ENCODE data around the gene ZRANB1. TPM values are rescaled to one million over a fixed set of nuclear protein-coding genes. Genes with fewer than 3 reads are reported as not detected.
A peak's percentile ranks its signal among the peaks of the same experiment; 100 is the strongest.

ZRANB1 gene
- total and polyA plus RNA-seq, 2 experiments from 2014 or later: 6.6 to 21.9 TPM

GRCh38 chr10:125023862-125024496 is 82.1 kb downstream of the ZRANB1 start:
- Histone ChIP-seq H3F3A (ENCODE audit: insufficient read depth) (peaks cover 14% of the 10 kb centered on the region), H3K4me1 (ENCODE audit: insufficient read depth) (peaks cover 15% of the 10 kb centered on the region), H3K36me3 (ENCODE audit: low read depth) (no peaks in the 10 kb centered on the region), H3K4me3 (no peak overlapping the region), H3K9ac (no peak overlapping the region), H2AFZ (no peak overlapping the region), H3K9me3 (ENCODE audit: low read depth) (no peaks in the 10 kb centered on the region), H3K79me2 (ENCODE audit: insufficient read depth) (peaks cover 89% of the 10 kb centered on the region), H3K4me2 (ENCODE audit: unreplicated experiment) (no peak overlapping the region), H4K20me1 (ENCODE audit: insufficient read depth) (peaks cover 17% of the 10 kb centered on the region; the same call in 1 of the 2 replicates), H3K27me3 (replicated peaks; ENCODE audit: insufficient read depth) (no peaks in the 10 kb centered on the region), H3K27ac (no peak overlapping the region), H3K9me2 (ENCODE audit: insufficient read depth) (no peaks in the 10 kb centered on the region)
- DNase-seq: peak; percentile 43
- in situ Hi-C loops (cut with MboI): no loop called here
- TF ChIP-seq EZH2phosphoT487 (IDR thresholded peaks at IDR 0.05; ENCODE audit: insufficient read depth, low read depth) (no peak), EZH2 (IDR thresholded peaks at IDR 0.05; ENCODE audit: insufficient read depth, poor library complexity, severe bottlenecking) (no peak)
- 46 to 53% methylated on average over 26 of the region's 26 CpGs for WGBS, 2 experiments (ENCODE audit: low coverage in 1 of 2, low lambda C conversion rate in 2 of 2, missing lambda C conversion rate in 2 of 2)

- Histone ChIP-seq H3K4me2 (ENCODE audit: unreplicated experiment) (no peak overlapping the region), H3K9me2 (ENCODE audit: insufficient read depth) (no peaks in the 10 kb centered on the region), H3K36me3 (ENCODE audit: low read depth) (no peaks in the 10 kb centered on the region), H3K4me3 (no peak overlapping the region), H3K27me3 (replicated peaks; ENCODE audit: insufficient read depth) (no peaks in the 10 kb centered on the region), H2AFZ (no peak overlapping the region), H3K9ac (no peak overlapping the region), H4K20me1 (ENCODE audit: insufficient read depth) (peaks cover 15% of the 10 kb centered on the region; the same call in 1 of the 2 replicates), H3K4me1 (ENCODE audit: insufficient read depth) (peaks cover 17% of the 10 kb centered on the region), H3K79me2 (ENCODE audit: insufficient read depth) (peaks cover 89% of the 10 kb centered on the region), H3K27ac (no peak overlapping the region), H3K9me3 (ENCODE audit: low read depth) (no peaks in the 10 kb centered on the region), H3F3A (ENCODE audit: insufficient read depth) (peaks cover 15% of the 10 kb centered on the region)
- no peak for DNase-seq
- WGBS, 2 experiments (ENCODE audit: low coverage in 1 of 2, low lambda C conversion rate in 2 of 2, missing lambda C conversion rate in 2 of 2): 74 to 75% methylated on average over 16 of the region's 16 CpGs
- in situ Hi-C loops (cut with MboI): loop anchor here (25.0 kb wide), 1 partner anchor 688 kb away; the partner anchor contains the start of gene EDRF1
- no peak for TF ChIP-seq EZH2phosphoT487 (IDR thresholded peaks at IDR 0.05; ENCODE audit: insufficient read depth, low read depth)
- no peak for TF ChIP-seq EZH2 (IDR thresholded peaks at IDR 0.05; ENCODE audit: insufficient read depth, poor library complexity, severe bottlenecking)
Measured at GRCh38 chr10:125024497-125025234, 82.7 kb downstream of the ZRANB1 start.

DNA sequence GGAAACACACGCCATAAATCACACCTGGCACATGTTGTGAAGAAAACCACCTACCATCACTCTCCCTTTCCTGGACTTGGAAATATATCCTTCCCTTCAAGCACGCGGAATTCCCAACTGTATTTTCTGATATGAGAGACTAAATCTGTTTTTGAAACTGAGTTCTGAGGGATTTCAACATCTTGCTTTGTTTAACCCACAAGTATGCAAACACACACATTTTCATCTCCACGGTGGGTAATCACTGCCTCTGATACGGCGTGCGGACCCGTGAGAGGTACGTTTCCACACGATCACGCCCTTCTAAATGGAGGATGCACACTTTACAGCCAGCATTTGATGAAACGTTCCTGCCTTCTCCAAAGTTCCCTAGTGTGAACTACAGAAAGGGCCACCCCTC is 83.4 kb downstream of the ZRANB1 start:
- Histone ChIP-seq H3K9me2 (ENCODE audit: insufficient read depth) (no peaks in the 10 kb centered on the region), H3K36me3 (ENCODE audit: low read depth) (no peaks in the 10 kb centered on the region), H3K4me3 (no peak overlapping the region), H3K27me3 (replicated peaks; ENCODE audit: insufficient read depth) (no peaks in the 10 kb centered on the region), H3K79me2 (ENCODE audit: insufficient read depth) (peaks cover 89% of the 10 kb centered on the region), H3K4me2 (ENCODE audit: unreplicated experiment) (no peak overlapping the region), H3K9me3 (ENCODE audit: low read depth) (no peaks in the 10 kb centered on the region), H3F3A (ENCODE audit: insufficient read depth) (peaks cover 15% of the 10 kb centered on the region), H2AFZ (no peak overlapping the region), H3K27ac (no peak overlapping the region), H3K4me1 (ENCODE audit: insufficient read depth) (peaks cover 17% of the 10 kb centered on the region), H4K20me1 (ENCODE audit: insufficient read depth) (peaks cover 12% of the 10 kb centered on the region; the same call in 1 of the 2 replicates), H3K9ac (no peak overlapping the region)
- no peak for TF ChIP-seq EZH2phosphoT487 (IDR thresholded peaks at IDR 0.05; ENCODE audit: insufficient read depth, low read depth)
- TF ChIP-seq EZH2 (IDR thresholded peaks at IDR 0.05; ENCODE audit: insufficient read depth, poor library complexity, severe bottlenecking): no peak
- no peak for DNase-seq
- in situ Hi-C loops (cut with MboI): loop anchor here (25.0 kb wide), 1 partner anchor 687 kb away; the partner anchor contains the start of gene EDRF1
- 70 to 71% methylated on average over 12 of the region's 12 CpGs for WGBS, 2 experiments (ENCODE audit: low coverage in 1 of 2, low lambda C conversion rate in 2 of 2, missing lambda C conversion rate in 2 of 2)

- no peak overlapping the region for H3K9ac ChIP-seq
- peaks cover 17% of the 10 kb centered on the region for H3K4me1 ChIP-seq (ENCODE audit: insufficient read depth)
- in situ Hi-C loops (cut with MboI): loop anchor here (25.0 kb wide), 1 partner anchor 686 kb away; the partner anchor contains the start of gene EDRF1
- H3K4me3 ChIP-seq: no peak overlapping the region
- H2AFZ ChIP-seq: no peak overlapping the region
- TF ChIP-seq EZH2 (IDR thresholded peaks at IDR 0.05; ENCODE audit: insufficient read depth, poor library complexity, severe bottlenecking) (no peak), EZH2phosphoT487 (IDR thresholded peaks at IDR 0.05; ENCODE audit: insufficient read depth, low read depth) (no peak)
- WGBS, 2 experiments (ENCODE audit: low coverage in 1 of 2, low lambda C conversion rate in 2 of 2, missing lambda C conversion rate in 2 of 2): 94 to 95% methylated on average over 29 to 51 of the region's 51 CpGs
- peaks cover 12% of the 10 kb centered on the region; the same call in 1 of the 2 replicates for H4K20me1 ChIP-seq (ENCODE audit: insufficient read depth)
- peaks cover 15% of the 10 kb centered on the region for H3F3A ChIP-seq (ENCODE audit: insufficient read depth)
- no peaks in the 10 kb centered on the region for H3K27me3 ChIP-seq (replicated peaks; ENCODE audit: insufficient read depth)
- no peaks in the 10 kb centered on the region for H3K36me3 ChIP-seq (ENCODE audit: low read depth)
- H3K79me2 ChIP-seq (ENCODE audit: insufficient read depth): peaks cover 89% of the 10 kb centered on the region
- no peak overlapping the region for H3K4me2 ChIP-seq (ENCODE audit: unreplicated experiment)
- no peaks in the 10 kb centered on the region for H3K9me3 ChIP-seq (ENCODE audit: low read depth)
- no peak for DNase-seq
- no peaks in the 10 kb centered on the region for H3K9me2 ChIP-seq (ENCODE audit: insufficient read depth)
- no peak overlapping the region for H3K27ac ChIP-seq
Measured at GRCh38 chr10:125026036-125026931, 84.4 kb downstream of the ZRANB1 start.

All from GM23248 (cell line).